ENCODE measurements around the gene SOX4. TPM values are rescaled to one million over a fixed set of nuclear protein-coding genes. Genes with fewer than 3 reads are reported as not detected.

Gene SOX4
- total RNA-seq = 10 to 100 TPM in 2 of 4 donors, 1 to 10 TPM in 2; 6.2 to 24.7 (median 11.8) TPM

DNA sequence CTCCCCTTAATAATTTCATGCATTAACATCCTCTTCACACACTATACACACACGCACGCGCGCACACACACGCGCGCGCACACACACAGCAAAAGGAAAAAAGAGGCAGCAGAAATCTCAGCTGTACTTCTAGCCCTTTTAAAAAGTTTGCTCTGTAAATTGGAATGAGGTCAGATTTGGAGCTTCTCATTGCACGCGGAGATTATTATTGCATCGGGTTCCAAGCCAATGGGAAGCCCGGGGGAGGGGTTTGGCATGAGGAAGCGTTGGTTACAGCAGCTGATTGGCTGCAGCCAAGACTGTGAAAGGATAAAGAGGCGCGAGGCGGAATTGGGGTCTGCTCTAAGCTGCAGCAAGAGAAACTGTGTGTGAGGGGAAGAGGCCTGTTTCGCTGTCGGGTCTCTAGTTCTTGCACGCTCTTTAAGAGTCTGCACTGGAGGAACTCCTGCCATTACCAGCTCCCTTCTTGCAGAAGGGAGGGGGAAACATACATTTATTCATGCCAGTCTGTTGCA lies at the start of gene SOX4:
Gene SOX4 (plus strand): TSS at position 340 of the 515 bp plus-strand sequence. CDS start 784 bp downstream, outside the sequence.
- TF ChIP-seq, protein P1, sequence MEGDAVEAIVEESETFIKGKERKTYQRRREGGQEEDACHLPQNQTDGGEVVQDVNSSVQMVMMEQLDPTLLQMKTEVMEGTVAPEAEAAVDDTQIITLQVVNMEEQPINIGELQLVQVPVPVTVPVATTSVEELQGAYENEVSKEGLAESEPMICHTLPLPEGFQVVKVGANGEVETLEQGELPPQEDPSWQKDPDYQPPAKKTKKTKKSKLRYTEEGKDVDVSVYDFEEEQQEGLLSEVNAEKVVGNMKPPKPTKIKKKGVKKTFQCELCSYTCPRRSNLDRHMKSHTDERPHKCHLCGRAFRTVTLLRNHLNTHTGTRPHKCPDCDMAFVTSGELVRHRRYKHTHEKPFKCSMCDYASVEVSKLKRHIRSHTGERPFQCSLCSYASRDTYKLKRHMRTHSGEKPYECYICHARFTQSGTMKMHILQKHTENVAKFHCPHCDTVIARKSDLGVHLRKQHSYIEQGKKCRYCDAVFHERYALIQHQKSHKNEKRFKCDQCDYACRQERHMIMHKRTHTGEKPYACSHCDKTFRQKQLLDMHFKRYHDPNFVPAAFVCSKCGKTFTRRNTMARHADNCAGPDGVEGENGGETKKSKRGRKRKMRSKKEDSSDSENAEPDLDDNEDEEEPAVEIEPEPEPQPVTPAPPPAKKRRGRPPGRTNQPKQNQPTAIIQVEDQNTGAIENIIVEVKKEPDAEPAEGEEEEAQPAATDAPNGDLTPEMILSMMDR (IDR thresholded peaks at IDR 0.05; ENCODE audit: low read depth) = no peak

DNA sequence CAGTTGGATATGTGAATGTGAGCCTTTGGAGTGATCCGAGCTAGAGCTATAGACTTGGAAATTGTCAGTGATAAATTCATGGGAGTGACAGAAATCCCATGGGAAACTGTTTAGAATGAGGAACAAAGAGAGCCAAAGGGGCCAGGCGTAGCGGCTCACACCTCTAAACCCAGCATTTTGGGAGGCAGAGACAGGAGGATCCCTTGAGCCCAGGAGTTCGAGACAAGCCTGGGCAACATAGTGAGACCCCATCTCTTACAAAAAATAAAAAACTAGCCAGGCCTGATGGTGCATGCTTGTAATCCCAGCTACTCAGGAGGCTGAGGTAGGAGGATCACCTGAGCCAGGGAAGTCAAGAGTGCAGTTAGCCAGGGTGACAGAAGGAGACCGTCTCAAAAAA lies 39.3 kb upstream of the SOX4 start:
- TF ChIP-seq, protein P1 (IDR thresholded peaks at IDR 0.05; ENCODE audit: low read depth) = no peak

DNA sequence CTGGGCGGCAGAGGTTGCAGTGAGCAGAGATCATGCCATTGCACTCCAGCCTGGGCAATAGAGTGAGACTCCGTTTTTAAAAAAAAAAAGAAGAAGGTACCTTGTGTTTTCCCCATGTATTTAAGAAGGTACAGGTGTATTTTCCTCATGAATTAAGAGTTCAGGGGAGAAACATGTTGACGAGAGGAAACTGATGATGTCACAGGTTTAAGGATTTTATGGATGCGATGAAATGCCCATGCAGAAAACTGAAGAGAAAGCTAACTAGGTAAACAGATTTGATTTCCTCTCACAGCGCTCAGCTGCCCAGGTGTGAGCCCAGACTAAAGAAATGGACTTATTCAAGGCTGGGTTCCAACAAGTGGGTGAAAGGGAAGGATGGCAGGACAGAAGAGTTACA lies 38.4 kb upstream of the SOX4 start:
- TF ChIP-seq, protein P1 (IDR thresholded peaks at IDR 0.05; ENCODE audit: low read depth) = no peak

DNA sequence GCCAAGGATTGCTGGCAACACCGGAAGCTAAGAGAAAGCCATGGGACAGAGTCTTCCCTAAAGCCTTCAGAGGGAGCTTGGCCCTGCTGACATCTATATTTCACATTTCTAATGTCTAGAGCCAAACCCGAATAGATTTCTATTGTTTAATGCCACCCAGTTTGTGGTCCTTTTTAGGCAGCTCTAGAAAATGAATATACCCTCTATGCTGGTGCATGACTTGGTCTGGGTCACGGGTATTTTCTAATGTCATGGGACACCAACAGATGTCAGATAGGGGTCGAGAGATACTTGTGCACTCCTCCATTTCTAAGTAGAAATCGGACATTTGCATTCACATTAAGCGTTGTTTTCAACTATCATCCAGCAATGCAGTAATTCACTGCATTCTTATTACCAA lies 37.0 kb upstream of the SOX4 start:
- TF ChIP-seq, protein P1 (IDR thresholded peaks at IDR 0.05; ENCODE audit: low read depth) = no peak

DNA sequence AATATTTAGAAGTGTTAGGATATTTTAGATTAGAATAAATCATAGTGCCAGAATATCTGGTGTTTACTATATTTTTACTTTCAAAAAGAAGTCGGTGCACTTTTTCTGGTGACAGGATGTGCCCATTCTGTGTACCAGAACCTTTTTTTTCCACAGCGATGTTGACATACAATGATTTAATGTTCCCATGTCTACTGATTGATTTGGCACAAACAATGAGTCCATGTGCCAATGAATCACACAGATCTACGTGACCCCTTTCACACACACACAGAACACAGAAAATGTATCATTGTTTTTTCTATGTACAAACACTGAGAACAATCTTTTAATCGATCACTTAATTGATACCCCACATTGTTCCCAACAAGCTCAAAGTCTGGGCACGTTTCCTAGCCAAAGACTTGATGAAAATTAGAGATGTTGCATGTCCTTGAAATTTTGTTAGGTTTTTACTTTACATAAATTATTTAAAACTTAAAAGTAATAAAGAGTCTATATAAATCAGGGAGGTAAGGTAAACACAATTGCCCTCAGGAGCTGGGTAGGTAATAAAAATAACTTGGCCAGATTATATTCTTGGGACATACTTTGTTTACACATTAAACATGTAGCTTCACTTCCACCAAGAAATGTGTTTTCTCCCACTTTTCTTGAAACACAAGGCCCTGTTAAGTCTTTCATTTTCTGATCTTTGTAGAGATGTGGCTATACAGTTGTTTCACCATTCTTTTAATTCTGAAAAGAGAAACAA lies 36.4 kb upstream of the SOX4 start:
- TF ChIP-seq, protein P1 (IDR thresholded peaks at IDR 0.05; ENCODE audit: low read depth) = no peak

DNA sequence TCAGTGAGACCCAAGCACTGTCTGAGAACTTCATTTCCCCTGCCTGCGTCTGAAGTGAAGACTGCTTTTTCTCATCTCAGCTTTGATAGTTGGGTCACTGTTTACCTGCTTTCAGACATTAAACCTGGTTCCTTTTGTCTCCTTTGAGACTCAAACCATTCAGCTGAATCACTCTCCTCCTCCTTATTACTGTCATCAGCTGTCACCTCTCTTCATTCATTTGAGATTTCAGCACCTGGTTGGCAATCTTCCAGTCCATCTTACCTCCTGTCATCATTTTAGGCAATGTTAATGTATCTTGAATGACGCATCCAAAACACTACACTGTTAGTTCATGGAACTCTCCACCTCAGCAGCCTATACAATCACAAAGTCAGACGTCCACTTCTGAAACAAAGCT lies 34.3 kb upstream of the SOX4 start:
- TF ChIP-seq, protein P1 (IDR thresholded peaks at IDR 0.05; ENCODE audit: low read depth) = no peak

DNA sequence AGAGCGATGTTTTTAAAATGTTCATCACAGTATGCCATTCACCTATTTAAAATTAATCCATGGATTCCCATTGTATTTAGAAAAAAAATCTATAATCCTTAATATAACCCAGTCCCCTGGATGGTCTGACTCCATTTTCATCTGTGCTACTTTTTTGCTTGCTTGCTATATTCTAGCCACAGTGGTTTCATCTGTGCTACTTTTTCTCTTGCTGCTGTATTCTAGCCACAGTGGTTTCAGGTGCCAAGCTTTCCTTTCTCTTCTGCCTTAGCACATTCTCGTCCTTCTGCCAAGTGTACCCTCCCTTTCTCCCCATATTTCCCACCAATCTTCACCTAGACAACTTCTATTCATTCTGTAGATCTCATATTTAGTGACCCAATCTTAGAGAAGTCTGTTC lies 33.3 kb upstream of the SOX4 start:
- TF ChIP-seq, protein P1 (IDR thresholded peaks at IDR 0.05; ENCODE audit: low read depth) = no peak
